ENCODE data around the gene RDH13. TPM values are rescaled to one million over a fixed set of nuclear protein-coding genes. Genes with fewer than 3 reads are reported as not detected.

Gene RDH13
- total and polyA plus RNA-seq, 2 of the 8 experiments (the other 6 are each of a cell fraction or from before 2014, with no cell fraction given) = 15.9 to 31.5 TPM

DNA sequence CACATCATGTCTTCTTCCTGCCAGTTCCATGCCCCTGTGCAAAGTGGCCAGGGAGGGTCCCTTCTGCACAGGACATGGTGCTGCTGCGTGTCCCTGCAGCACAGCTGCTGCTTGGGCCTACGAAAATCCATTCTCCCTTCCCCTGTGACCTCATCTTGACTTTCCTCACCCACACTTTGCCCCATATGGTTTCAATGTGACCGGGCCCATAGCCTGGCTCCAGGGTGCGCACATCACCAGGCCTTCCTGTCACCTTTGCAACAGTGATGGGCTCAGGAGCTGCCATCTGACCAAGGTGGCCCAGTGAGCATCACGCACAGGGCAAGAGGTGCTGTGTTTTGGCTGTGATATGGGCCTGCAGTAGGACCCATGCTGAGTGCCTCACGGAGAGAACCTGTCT lies 43.6 kb upstream of the RDH13 start:
- H2AFZ ChIP-seq (ENCODE audit: low read length) = no peak overlapping the region
- no peak overlapping the region for H3K4ac ChIP-seq (replicated peaks; ENCODE audit: insufficient read length, low read depth, low read length)
- H3K23ac ChIP-seq (ENCODE audit: insufficient read length) = no peak overlapping the region
- H3K9ac ChIP-seq (replicated peaks in 1 of 4; ENCODE audit: extremely low read depth in 1 of 4, low read depth in 3 of 4, low read length in 3 of 4) = no peak overlapping the region
- no peak overlapping the region for H3K18ac ChIP-seq (ENCODE audit: extremely low read depth, low read length)
- H3K36me3 ChIP-seq (ENCODE audit: control insufficient read depth in 2 of 4, insufficient read depth in 4 of 4, low read length in 3 of 4) = no peaks in the 10 kb centered on the region; a peak in 1 of 8 replicates
- H3K27ac ChIP-seq (ENCODE audit: low read depth, low read length) = no peak overlapping the region
- H3K27me3 ChIP-seq (replicated peaks in 1 of 4; ENCODE audit: control insufficient read depth in 3 of 4, extremely low read depth in 1 of 4, insufficient read depth in 3 of 4, low read length in 3 of 4) = no peaks in the 10 kb centered on the region
- H3K79me2 ChIP-seq (ENCODE audit: control insufficient read depth in 1 of 2, insufficient read depth in 2 of 2, low read length in 2 of 2) = no peaks in the 10 kb centered on the region; a peak in 1 of 4 replicates
- ChIA-PET CTCF (ENCODE audit: partially characterized antibody) (interaction anchor here (0.9 to 2.9 kb wide), 3 partner anchors 9 to 30 kb away, joined by 5 to 11 read pairs (median 5); no protein-coding TSS in a partner anchor), POLR2A (ENCODE audit: partially characterized antibody) (interaction anchor here (0.8 to 2.4 kb wide), 4 partner anchors 10 to 153 kb away, joined by 3 to 15 read pairs (median 3); partner anchors contain the start of gene PPP1R12C)
- H4K5ac ChIP-seq (ENCODE audit: insufficient read length, low read depth, low read length) = no peak overlapping the region
- H3K4me1 ChIP-seq (replicated peaks in 1 of 4; ENCODE audit: control insufficient read depth in 3 of 4, insufficient read depth in 4 of 4, low read length in 3 of 4) = no peaks in the 10 kb centered on the region
- no peak overlapping the region for H2BK15ac ChIP-seq (ENCODE audit: low read length)
- H3K14ac ChIP-seq (ENCODE audit: insufficient read length) = no peak overlapping the region
- H3K9me3 ChIP-seq (ENCODE audit: insufficient read depth in 2 of 2, low read depth in 1 of 2, low read length in 1 of 2) = peaks cover 2 to 4% of the 10 kb centered on the region in 2 experiments; a peak in 2 of 4 replicates
- 89% methylated on average over 6 of the region's 6 CpGs; no CpG with 5 or more reads in 1 of the 2 experiments for WGBS, 2 experiments (ENCODE audit: extremely low coverage in 1 of 2, insufficient coverage in 1 of 2, insufficient read length in 1 of 2, insufficient replicate concordance in 2 of 2, low coverage in 1 of 2, low lambda C conversion rate in 2 of 2, missing lambda C conversion rate in 1 of 2)
- no peak overlapping the region for H3K4me2 ChIP-seq (ENCODE audit: insufficient read depth in 1 of 2, low read depth in 2 of 2, low read length in 2 of 2)
- TF ChIP-seq TEAD4 (IDR thresholded peaks at IDR 0.05; ENCODE audit: low read depth, low read length) (no peak), TAF1 (IDR thresholded peaks at IDR 0.05; ENCODE audit: low read depth, low read length) (no peak), POLR2A (IDR thresholded peaks at IDR 0.05; ENCODE audit: control extremely low read depth in 1 of 2, low read depth in 2 of 2, low read length in 2 of 2) (no peak), GTF2F1 (IDR thresholded peaks at IDR 0.05; ENCODE audit: borderline replicate concordance, low read depth, low read length) (no peak), SRF (IDR thresholded peaks at IDR 0.05; ENCODE audit: low read depth, low read length) (no peak), HDAC2 (IDR thresholded peaks at IDR 0.05; ENCODE audit: borderline replicate concordance in 1 of 2, low read depth in 2 of 2, low read length in 2 of 2) (no peak), NANOG (IDR thresholded peaks at IDR 0.05; ENCODE audit: insufficient read depth, low read depth, low read length, poor library complexity, severe bottlenecking) (no peak), CREB1 (IDR thresholded peaks at IDR 0.05) (no peak)
- no peak for FAIRE-seq
- H2BK120ac ChIP-seq (replicated peaks; ENCODE audit: low read depth, low read length) = no peak overlapping the region
- DNase-seq (ENCODE audit: low read depth in 1 of 2, low spot score in 2 of 2) = no peak
- H3K23me2 ChIP-seq (ENCODE audit: low read depth, low read length) = no peaks in the 10 kb centered on the region
- no peak overlapping the region for H4K91ac ChIP-seq (replicated peaks; ENCODE audit: insufficient read length, low read length)
- peaks cover 5% of the 10 kb centered on the region; the same call in 1 of the 2 replicates for H3K79me1 ChIP-seq (ENCODE audit: low read depth, low read length)
- H2AK5ac ChIP-seq (ENCODE audit: low read depth, low read length) = no peak overlapping the region
- no peak overlapping the region for H2BK20ac ChIP-seq (ENCODE audit: low read length)
- no peak overlapping the region for H3K56ac ChIP-seq (replicated peaks; ENCODE audit: insufficient read length, low read depth, low read length)
- no peak overlapping the region for H2BK12ac ChIP-seq (ENCODE audit: low read depth, low read length)
- H2BK5ac ChIP-seq (ENCODE audit: low read depth, low read length) = no peak overlapping the region
- H4K8ac ChIP-seq (ENCODE audit: extremely low read depth, insufficient read depth, low read length) = no peak overlapping the region
- H3K4me3 ChIP-seq (ENCODE audit: extremely low read depth in 1 of 4, insufficient read depth in 2 of 4, low read depth in 3 of 4, low read length in 4 of 4) = no peak overlapping the region
- H4K20me1 ChIP-seq (replicated peaks in 1 of 2; ENCODE audit: control insufficient read depth in 1 of 2, insufficient read depth in 2 of 2, low read length in 2 of 2) = peaks cover 7 to 14% of the 10 kb centered on the region in 2 experiments
